NCI-H226 (cell line): ENCODE results near the gene SNRPB.

Experiments
- DNase-seq: peaks from one replicate; pipeline ENCODE4 v3.0.0-alpha.2; 2015

Gene SNRPB

DNA sequence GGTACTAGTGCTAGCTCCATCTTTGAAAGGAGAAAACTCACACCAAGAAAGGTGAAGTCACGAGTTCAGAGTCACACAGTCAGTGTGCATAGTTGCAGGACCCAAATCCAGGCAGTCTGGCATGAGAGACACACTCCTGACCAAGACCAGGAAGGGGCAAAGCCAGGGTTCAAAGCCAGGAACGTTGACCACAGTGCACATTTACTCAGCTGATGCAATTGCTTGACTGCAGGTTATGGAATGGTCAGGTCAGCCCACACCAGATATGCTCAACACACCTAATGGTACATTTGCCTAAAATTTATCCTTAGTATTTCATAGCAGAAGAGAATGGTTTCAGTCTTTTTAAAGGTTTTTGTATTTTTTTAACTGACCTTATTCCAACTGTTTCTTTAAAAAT is 52.2 kb downstream of the SNRPB start:
- no peak for DNase-seq

- no peak for DNase-seq
These were observed 53.4 kb downstream of the SNRPB start for GRCh38 chr20:2417213-2417541.

DNA sequence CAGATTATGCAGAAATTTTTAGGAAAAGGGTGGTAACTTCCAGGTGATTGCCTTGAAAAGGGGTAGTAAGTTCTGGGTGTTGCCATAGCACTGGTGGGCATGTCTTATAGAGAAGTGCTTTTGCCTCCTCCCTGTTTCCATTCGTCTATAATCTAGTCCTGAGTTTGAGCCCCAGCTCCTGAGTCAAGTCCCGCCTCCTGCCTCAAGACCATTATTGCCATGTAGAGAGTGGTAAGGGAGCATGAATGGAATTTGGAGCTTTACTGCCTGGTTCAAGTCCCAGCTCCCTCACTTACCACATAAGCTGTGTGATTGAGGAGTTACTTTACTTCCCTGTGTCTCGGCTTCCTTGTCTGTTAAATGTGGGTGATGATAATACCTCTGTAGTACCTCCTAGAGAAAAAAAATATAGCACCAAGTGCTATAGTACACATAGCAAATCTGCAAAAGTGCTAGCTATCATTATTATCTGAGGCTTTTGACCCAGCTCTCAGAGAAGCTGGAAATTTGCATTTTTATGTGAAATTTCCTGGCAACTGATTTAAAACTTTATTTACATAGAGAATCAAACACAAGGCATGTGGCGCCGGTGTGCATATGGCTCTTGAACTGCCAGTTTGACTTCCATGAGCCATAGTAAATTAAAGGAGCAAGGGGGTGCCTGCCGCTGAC is 53.9 kb downstream of the SNRPB start:
- no peak for DNase-seq
